GM18858 (cell line): ENCODE measurements around the gene CLDN24.

Experiments
- ATAC-seq: cut with Tn5 transposase; IDR thresholded peaks from one replicate; pipeline ENCODE4 v1.9.1; 2021; ENCODE audit not compliant: unreplicated experiment

The CLDN24 gene

GRCh38 chr4:183322326-183322725 is at the start of gene CLDN24:
CLDN24 (minus strand) TSS chr4:183322426; CDS start chr4:183322426, 0 bp downstream.
- no peak for ATAC-seq

DNA sequence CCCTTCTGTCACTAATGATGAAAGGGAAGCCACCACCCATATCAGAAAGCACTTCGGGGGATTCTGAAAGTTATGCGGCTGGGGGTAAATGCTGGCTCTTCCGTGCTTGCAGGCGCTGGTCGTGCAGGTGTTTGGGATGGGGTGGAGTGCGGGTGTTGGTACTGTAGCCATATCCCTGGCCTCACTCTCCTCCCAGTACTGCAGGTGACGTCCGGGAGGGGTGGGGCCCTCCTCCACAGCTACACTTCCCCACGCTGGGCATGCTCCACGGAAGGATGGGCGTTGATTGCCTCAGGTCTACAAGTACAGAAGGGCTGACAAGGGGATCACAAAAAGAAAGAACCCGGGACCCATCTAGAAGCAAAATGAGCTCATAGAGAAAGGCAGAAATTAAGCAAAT is 48.6 kb upstream of the CLDN24 start:
- no peak for ATAC-seq

DNA sequence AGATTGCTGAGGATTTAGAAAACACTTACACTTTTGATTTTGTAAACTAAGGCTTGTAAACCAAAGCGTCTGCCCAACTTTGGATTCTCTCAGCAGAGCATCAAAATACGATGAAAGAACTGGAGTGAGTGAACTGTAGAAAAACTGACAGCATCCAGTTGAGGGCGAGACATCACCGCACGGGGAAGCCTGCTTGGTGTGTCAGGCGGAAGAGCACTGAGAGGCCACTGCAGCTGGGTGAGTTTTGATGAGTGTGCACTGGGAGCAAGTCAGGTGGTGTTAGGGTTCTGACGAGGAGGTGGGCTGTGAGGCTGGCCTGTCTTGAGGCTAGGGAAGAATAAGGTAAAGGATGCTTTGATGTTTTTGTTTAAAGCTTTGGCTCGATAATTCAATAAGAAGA is 46.8 kb upstream of the CLDN24 start:
- ATAC-seq, result no peak

- no peak for ATAC-seq
These were observed 44.1 kb upstream of the CLDN24 start for GRCh38 chr4:183366206-183366835.

DNA sequence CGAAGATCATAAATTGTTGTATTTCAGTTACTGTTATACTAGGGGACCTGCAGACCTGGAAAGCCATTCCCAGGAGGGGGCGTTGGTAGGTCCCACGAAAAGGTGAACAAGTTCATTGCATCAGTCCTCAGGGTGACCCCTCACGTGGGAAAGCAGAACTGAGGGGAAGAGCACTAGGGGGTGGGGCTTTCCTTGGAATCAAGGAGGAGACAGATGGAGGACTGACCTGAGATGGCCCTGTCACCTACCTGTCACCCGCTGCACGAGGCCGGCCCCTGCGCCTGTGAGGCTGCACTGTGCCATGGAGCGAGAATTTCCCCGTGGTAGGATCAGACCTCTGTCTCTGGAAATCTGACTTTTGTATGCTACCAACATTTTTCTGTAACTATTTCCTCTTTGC is 41.8 kb upstream of the CLDN24 start:
- no peak for ATAC-seq

DNA sequence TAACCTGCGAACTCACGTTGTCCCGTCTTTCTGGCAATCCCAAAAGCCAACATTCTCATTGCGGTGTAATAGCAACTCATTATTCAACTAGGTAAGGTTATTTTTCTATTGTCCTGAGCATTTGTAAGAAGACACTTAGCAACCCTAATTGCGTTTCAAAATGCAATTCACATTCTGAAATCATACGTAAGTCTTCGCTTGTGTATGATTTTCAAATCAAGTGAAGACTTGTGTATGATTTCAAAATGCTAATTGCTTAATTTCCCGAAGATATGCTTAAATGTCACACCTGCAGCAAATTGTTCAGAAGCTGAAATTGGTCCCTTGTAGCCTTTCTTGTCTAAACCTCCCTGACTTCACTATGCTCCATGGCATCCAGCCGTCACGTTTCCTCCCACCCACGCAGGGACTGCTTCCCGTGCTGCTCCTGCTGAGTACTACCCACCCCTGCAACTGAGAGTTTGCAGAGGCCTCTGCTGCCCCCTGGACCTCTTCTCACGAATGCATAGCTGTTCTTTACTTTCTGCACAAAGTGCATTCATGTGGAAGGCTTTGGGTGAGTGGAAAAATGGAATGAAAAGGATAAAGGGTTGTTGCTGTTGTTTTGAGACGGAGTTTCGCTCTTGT is 40.8 kb upstream of the CLDN24 start:
- ATAC-seq, result no peak

DNA sequence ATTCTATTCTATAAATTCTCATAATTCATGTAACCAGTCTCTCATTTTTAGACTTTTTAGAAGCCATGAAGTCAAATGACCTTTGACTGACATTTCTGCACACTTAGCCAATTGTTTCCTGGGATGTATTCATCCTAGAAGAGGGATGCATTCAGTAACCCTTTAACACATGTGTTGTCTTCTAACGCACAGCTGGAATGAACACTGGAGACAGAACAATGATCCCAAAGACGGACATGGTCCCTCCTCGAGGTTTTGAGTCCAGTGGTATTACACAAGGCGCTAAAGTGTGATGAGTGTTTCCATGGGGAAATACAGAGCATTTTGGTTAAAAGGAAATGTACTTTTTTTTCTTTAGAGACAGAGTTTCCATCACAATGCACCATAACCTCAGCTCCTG is 39.8 kb upstream of the CLDN24 start:
- ATAC-seq, result no peak

- ATAC-seq, result no peak
These were observed 38.1 kb upstream of the CLDN24 start for GRCh38 chr4:183360161-183360919.

DNA sequence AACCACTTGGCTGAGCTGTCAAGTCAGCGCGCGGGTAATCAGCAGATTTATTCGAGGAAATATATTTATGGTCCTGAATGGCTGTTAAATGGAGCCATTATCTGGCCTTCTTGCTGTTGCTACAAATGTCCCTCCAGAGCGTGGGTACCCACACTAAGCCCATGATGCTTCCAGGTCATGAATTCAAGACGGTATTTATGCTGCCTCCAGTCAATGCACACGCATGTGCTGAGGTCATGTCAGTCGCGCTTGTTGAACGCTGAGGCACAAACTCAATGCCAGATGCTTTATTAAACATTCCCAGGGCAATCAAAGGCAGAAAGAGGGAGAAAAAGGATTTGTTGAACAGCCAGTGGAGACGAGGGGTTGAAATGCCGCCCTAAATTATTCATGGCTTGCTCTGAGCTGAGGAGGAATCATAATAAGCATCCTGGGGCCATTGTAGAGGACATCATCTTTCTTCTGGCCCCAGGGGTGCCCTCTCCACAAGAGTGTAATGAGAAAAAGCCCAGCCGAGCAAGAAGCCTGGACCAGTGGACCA is 36.1 kb upstream of the CLDN24 start:
- no peak for ATAC-seq

GRCh38 chr4:183356931-183357675 is 34.9 kb upstream of the CLDN24 start:
- no peak for ATAC-seq

GRCh38 chr4:183356173-183356830 is 34.1 kb upstream of the CLDN24 start:
- ATAC-seq, result no peak

- no peak for ATAC-seq
These were observed 33.2 kb upstream of the CLDN24 start for GRCh38 chr4:183355405-183355804.

GRCh38 chr4:183354219-183354618 is 32.0 kb upstream of the CLDN24 start:
- no peak for ATAC-seq

DNA sequence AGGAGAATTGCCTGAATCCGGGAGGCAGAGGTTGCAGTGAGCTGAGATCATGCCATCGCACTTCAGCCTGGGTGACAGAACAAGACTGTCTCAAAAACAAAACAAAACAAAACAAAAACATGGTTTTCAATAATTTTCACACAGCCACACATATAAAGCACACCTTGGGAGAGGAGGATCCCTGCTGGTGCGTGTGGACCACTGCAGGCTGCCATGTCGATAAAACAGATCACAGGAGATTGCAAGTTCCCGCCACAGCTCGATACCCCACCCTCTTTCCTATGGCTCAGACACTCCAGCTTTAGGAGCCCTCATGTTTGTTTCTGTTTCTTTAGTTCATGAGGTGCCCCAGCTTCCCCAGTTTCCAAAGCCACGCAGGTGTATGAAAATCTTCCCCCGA is 31.3 kb upstream of the CLDN24 start:
- ATAC-seq, result no peak

GRCh38 chr4:183352546-183352945 is 30.3 kb upstream of the CLDN24 start:
- no peak for ATAC-seq

GRCh38 chr4:183350317-183351071 is 28.3 kb upstream of the CLDN24 start:
- ATAC-seq, result no peak

- no peak for ATAC-seq
These were observed 27.4 kb upstream of the CLDN24 start for GRCh38 chr4:183349673-183350072.

- ATAC-seq, result no peak
These were observed 26.8 kb upstream of the CLDN24 start for GRCh38 chr4:183348706-183349659.

GRCh38 chr4:183348136-183348535 is 25.9 kb upstream of the CLDN24 start:
- ATAC-seq, result no peak
